Fibroblast of lung (primary cell): Measurements from ENCODE around the gene FBN1. TPM values are rescaled to one million over a fixed set of nuclear protein-coding genes. Genes with fewer than 3 reads are reported as not detected.

ENCODE experiments used
- DNase-seq, 2 donors: peaks; one replicate each; pipeline versions ENCODE4 v3.0.0 to v3.0.0-alpha.2; 2010; ENCODE audit warnings: low read depth in 2 of 2
- H2AFZ ChIP-seq: 2 replicates; pipeline ENCODE4 v1.5.1; 2012; ENCODE audit warnings: low read length, control low read depth, inconsistent platforms
- H3K27ac ChIP-seq: 2 replicates; pipeline ENCODE4 v1.5.1; 2011; ENCODE audit warnings: low read length, control low read depth; ENCODE audit not compliant: insufficient read depth
- H3K27me3 ChIP-seq: 2 replicates; pipeline ENCODE4 v1.5.1; 2011; ENCODE audit warnings: mild to moderate bottlenecking, low read length; ENCODE audit not compliant: control insufficient read depth, insufficient read depth
- H3K36me3 ChIP-seq: 2 replicates; pipeline ENCODE4 v1.5.1; 2011; ENCODE audit warnings: low read length; ENCODE audit not compliant: control insufficient read depth, insufficient read depth
- H3K4me1 ChIP-seq: 2 replicates; pipeline ENCODE4 v1.5.1; 2011; ENCODE audit warnings: low read length; ENCODE audit not compliant: control insufficient read depth, insufficient read depth; ENCODE audit errors: extremely low read depth
- H3K4me2 ChIP-seq: 2 replicates; pipeline ENCODE4 v1.5.1; 2011; ENCODE audit warnings: low read length, control low read depth; ENCODE audit not compliant: insufficient read depth; ENCODE audit errors: extremely low read depth
- H3K4me3 ChIP-seq, 4 experiments: fragments of 200-600 bp in 1 of 4; sonication (generic) in 1 of 4; replicated peaks in 1 of 4; 2 replicates each; pipeline ENCODE4 v1.5.1; 2011 to 2016; ENCODE audit warnings: low read length in 4 of 4, low read depth in 3 of 4, mild to moderate bottlenecking in 3 of 4, control low read depth in 2 of 4, inconsistent platforms in 1 of 4, mixed read lengths in 1 of 4; ENCODE audit not compliant: insufficient read depth in 1 of 4; ENCODE audit errors: control extremely low read depth in 1 of 4
- H3K79me2 ChIP-seq: 2 replicates; pipeline ENCODE4 v1.5.1; 2012; ENCODE audit warnings: mild to moderate bottlenecking, low read length, inconsistent platforms; ENCODE audit not compliant: control insufficient read depth, insufficient read depth
- H3K9ac ChIP-seq: 2 replicates; pipeline ENCODE4 v1.5.1; 2011; ENCODE audit warnings: mild to moderate bottlenecking, low read length, control low read depth; ENCODE audit not compliant: insufficient read depth
- H3K9me3 ChIP-seq: 2 replicates; pipeline ENCODE4 v1.5.1; 2012; ENCODE audit warnings: low read depth, low read length; ENCODE audit not compliant: control insufficient read depth, insufficient read depth
- H4K20me1 ChIP-seq: 2 replicates; pipeline ENCODE4 v1.5.1; 2011; ENCODE audit warnings: low read length; ENCODE audit not compliant: control insufficient read depth, insufficient read depth; ENCODE audit errors: extremely low read depth
- EZH2 ChIP-seq: IDR thresholded peaks from 2 replicates; pipeline ENCODE4 v1.5.1; 2012; ENCODE audit warnings: low read length, control low read depth, mild to moderate bottlenecking; ENCODE audit errors: missing control alignments
- polyA plus RNA-seq, 2 donors: library from polyadenylated mRNA; depleted of rRNA in 1 of 2; stranded (reverse) in 1 of 2; unstranded in 1 of 2; fragments of >200 nt; gene quantifications; 2 replicates each; pipeline ENCODE4 v1.2.1, GENCODE V29; 2011 to 2012; ENCODE audit warnings: missing spikeins in 1 of 2
- total RNA-seq: library from RNA; depleted of rRNA; stranded (reverse); fragments of >200 nt; gene quantifications from 2 replicates; pipeline ENCODE4 v1.2.1, GENCODE V29; 2014
- TF ChIP-seq, protein P1 (sequence below), 2 donors: IDR thresholded peaks in 1 of 2; conservative IDR thresholded peaks in 1 of 2; 1 replicate in 1 of 2; 2 replicates in 1 of 2; pipeline ENCODE4 v1.5.1; 2011 to 2012; ENCODE audit warnings: low read length in 2 of 2, control low read depth in 1 of 2, inconsistent platforms in 1 of 2, low read depth in 1 of 2, mild to moderate bottlenecking in 1 of 2

The FBN1 gene
- total and polyA plus RNA-seq, 2 donors (not counting 1 experiment from before 2014, with no cell fraction given), result 368 to 446 TPM

DNA sequence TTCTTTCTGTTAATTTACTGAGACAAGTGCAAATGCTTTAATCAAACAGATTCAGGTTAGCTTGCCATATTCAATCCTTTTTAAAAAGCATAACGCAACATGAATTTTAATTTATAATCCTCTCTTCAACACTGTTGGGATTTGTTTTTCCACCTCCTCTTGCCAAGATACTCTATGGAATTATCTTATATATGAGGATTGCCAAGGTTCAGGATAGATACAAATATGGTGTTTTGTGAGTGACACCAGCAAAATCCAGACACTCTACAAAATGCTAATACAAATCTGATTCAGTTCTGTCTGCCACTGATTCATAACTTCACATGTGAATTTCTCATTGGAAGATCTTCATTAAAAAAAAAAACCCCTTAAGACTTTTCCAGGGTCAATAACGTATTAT is 104.8 kb downstream of the FBN1 start:
- no peaks in the 10 kb centered on the region for H3K9me3 ChIP-seq
- H3K79me2 ChIP-seq, result peaks cover 21% of the 10 kb centered on the region
- H3K36me3 ChIP-seq, result no peaks in the 10 kb centered on the region
- TF ChIP-seq, protein P1, sequence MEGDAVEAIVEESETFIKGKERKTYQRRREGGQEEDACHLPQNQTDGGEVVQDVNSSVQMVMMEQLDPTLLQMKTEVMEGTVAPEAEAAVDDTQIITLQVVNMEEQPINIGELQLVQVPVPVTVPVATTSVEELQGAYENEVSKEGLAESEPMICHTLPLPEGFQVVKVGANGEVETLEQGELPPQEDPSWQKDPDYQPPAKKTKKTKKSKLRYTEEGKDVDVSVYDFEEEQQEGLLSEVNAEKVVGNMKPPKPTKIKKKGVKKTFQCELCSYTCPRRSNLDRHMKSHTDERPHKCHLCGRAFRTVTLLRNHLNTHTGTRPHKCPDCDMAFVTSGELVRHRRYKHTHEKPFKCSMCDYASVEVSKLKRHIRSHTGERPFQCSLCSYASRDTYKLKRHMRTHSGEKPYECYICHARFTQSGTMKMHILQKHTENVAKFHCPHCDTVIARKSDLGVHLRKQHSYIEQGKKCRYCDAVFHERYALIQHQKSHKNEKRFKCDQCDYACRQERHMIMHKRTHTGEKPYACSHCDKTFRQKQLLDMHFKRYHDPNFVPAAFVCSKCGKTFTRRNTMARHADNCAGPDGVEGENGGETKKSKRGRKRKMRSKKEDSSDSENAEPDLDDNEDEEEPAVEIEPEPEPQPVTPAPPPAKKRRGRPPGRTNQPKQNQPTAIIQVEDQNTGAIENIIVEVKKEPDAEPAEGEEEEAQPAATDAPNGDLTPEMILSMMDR (conservative IDR thresholded peaks at IDR 0.05 in 1 of 2, IDR thresholded peaks at IDR 0.05 in 1 of 2; ENCODE audit: low read depth in 1 of 2, low read length in 2 of 2), result no peak
- no peak for TF ChIP-seq EZH2
- no peak overlapping the region for H3K27ac ChIP-seq
- H3K9ac ChIP-seq, result no peak overlapping the region
- H3K4me1 ChIP-seq, result peaks cover 19% of the 10 kb centered on the region
- H4K20me1 ChIP-seq, result no peaks in the 10 kb centered on the region
- no peak for DNase-seq
- H3K27me3 ChIP-seq, result no peaks in the 10 kb centered on the region
- no peak overlapping the region for H2AFZ ChIP-seq
- H3K4me3 ChIP-seq, result no peak overlapping the region
- H3K4me2 ChIP-seq, result no peak overlapping the region

DNA sequence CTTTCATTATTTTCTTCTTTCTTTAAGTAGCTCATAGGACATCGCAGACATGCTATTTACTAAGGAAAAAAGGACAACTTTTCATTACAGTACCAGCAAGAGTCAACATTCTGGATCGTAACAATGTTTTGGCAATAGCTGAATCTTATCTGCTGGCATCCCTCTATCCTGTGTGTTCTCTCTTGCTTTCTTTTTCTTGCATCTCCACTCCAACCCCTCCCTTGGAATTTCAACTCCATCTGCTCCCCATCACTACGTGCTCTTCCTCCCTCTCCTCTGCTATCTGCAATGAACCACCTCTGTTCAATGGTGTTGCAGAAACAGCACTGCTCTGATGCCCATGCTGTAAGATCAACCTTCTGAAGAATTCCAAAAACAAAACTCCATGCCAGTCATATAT is 106.6 kb downstream of the FBN1 start:
- H3K4me1 ChIP-seq, result peaks cover 18% of the 10 kb centered on the region
- H3K4me2 ChIP-seq, result no peak overlapping the region
- H3K4me3 ChIP-seq, result no peak overlapping the region
- TF ChIP-seq EZH2, result no peak
- TF ChIP-seq, protein P1 (conservative IDR thresholded peaks at IDR 0.05 in 1 of 2, IDR thresholded peaks at IDR 0.05 in 1 of 2; ENCODE audit: low read depth in 1 of 2, low read length in 2 of 2), result no peak
- H3K9me3 ChIP-seq, result no peaks in the 10 kb centered on the region
- no peaks in the 10 kb centered on the region for H3K27me3 ChIP-seq
- H3K27ac ChIP-seq, result no peak overlapping the region
- peaks cover 14% of the 10 kb centered on the region for H3K79me2 ChIP-seq
- H4K20me1 ChIP-seq, result no peaks in the 10 kb centered on the region
- H3K9ac ChIP-seq, result no peak overlapping the region
- DNase-seq, result no peak
- no peaks in the 10 kb centered on the region for H3K36me3 ChIP-seq
- H2AFZ ChIP-seq, result no peak overlapping the region

DNA sequence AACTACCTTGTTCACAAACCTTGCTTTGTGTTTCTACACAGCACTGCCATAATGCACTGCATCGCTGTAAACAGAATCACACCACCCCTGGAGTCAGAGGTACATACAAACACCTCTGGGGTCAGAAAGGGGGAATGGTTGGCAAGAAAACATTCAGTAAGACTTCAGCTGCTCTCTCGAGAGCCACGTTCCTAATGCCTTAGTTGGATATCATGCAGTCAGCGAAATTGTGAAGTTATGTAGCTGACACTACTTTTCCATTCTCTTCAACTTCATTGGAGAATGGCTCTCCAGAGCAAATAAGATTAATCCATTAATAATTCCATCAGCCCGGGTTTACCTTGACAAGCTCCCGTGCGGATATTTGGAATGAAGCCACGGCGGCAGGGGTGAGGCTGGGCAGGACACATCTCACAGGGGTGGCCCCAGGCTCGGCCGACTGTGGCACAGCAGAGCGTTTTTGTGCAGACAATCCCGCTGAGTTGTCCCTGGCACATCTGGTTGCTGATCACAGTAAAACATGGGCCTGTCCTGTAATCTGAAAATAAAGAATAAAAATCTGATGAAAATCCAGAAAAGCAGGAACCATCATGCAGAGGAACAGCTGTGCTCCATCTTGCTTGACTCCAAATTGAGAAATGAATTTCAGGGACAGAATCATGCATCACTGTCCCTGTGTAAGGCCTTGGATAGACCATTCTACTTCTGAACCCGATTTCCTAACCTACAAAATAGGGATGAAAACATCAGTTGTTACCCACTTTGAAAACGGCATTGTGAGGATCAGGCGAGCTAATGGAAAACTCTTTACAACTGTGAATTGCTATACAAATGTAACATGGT is 108.0 kb downstream of the FBN1 start:
- H3K4me3 ChIP-seq, result no peak overlapping the region
- TF ChIP-seq EZH2, result no peak
- TF ChIP-seq, protein P1 (conservative IDR thresholded peaks at IDR 0.05 in 1 of 2, IDR thresholded peaks at IDR 0.05 in 1 of 2; ENCODE audit: low read depth in 1 of 2, low read length in 2 of 2), result no peak
- H3K36me3 ChIP-seq, result no peaks in the 10 kb centered on the region
- H3K4me1 ChIP-seq, result peaks cover 17% of the 10 kb centered on the region
- no peaks in the 10 kb centered on the region for H4K20me1 ChIP-seq
- H3K79me2 ChIP-seq, result peaks cover 5% of the 10 kb centered on the region
- H3K4me2 ChIP-seq, result peak overlapping the region; percentile 29
- no peak overlapping the region for H2AFZ ChIP-seq
- no peaks in the 10 kb centered on the region for H3K9me3 ChIP-seq
- peak overlapping the region; percentile 58 for H3K27ac ChIP-seq
- no peak overlapping the region for H3K9ac ChIP-seq
- no peaks in the 10 kb centered on the region for H3K27me3 ChIP-seq
- DNase-seq, result peak in 1 of 2 donors; percentile 65
